NCI-H187 (cell line): Measurements from ENCODE around the gene PRM1.

Experiments
- DNase-seq, 2 experiments: peaks; one replicate each; lab custom pipeline; 2025; lab: John Stamatoyannopoulos, UW

The PRM1 gene

GRCh38 chr16:11253995-11254912 lies 26.9 kb downstream of the PRM1 start:
- no peak for DNase-seq

GRCh38 chr16:11253009-11253994 lies 27.8 kb downstream of the PRM1 start:
- DNase-seq, result no peak

GRCh38 chr16:11252482-11252931 lies 28.6 kb downstream of the PRM1 start:
- no peak for DNase-seq

DNA sequence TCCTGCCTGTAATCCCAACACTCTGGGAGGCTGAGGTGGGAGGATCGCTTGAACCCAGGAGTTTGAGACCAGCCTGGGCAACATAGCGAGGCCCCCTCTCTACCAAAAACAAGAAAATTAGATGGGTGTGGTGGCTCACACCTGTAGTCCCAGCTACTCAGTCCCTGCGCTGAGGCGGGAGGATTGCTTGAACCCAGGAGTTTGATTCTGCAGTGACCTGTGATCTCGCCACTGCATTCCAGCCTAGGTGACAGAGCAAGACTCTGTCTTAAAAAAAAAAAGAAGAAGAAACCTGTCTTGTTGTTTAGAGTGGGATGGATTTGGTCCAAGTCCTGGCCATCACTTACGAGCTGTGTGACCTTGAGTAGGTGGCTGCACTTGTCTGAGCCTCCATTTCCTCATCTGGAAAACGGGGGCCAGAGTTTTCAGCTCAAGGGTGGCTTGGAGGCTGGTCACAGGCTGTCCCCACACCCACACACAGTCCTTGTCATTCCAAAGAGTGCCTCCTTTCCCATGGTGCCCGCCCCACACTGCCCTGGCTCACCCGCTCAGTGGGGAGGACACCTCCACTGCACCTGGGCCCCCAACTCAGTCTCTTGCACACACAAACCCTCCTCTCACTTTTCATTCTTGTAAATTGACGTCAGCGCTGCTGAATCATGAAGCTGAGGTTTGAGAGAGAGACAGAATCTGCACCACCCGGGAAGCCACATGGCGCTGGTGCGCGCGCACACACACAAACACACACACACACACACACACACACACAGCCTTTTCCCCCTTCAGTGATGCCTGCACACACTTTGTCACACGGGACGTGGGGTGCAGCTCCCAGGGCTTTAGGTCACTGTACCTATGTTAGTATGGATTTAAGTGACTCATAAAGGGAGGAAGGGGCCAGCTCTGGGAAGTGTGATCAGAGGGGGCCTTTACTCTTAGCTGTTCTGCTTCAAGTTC lies 29.3 kb downstream of the PRM1 start:
- DNase-seq, result no peak

DNA sequence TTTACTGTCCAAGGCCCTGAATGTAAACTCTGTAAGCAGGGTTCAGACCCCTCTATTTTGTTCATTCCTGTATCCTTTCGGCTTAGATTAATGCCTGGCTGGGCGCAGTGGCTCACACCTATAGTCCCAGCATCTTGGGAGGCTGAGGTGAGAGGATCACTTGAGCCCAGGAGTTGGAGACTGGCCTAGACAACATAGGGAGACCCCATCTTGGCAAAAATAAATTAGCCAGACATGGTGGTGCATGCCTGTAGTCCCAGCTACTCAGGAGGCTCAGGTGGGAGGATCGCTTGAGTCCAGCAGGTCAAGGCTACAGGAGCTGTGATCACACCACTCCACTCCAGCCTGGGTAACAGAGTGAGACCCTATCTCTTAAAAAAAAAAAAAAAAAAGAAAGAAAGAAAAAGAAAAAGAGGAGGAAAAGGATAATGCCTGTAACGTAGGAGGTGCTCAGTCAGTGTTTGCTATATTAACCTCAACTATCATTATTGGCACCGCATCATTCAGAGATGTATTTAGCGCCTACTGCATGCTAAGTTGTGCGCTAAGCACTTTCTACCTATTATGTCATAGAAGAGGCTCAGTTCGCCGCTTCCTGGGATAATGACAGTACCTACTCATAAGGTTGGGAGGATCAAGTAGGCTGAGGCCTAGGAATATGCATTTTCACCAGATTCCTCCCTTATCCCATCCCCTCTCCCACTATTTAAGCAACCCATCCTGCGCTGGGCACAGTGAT lies 30.2 kb downstream of the PRM1 start:
- DNase-seq, result no peak

DNA sequence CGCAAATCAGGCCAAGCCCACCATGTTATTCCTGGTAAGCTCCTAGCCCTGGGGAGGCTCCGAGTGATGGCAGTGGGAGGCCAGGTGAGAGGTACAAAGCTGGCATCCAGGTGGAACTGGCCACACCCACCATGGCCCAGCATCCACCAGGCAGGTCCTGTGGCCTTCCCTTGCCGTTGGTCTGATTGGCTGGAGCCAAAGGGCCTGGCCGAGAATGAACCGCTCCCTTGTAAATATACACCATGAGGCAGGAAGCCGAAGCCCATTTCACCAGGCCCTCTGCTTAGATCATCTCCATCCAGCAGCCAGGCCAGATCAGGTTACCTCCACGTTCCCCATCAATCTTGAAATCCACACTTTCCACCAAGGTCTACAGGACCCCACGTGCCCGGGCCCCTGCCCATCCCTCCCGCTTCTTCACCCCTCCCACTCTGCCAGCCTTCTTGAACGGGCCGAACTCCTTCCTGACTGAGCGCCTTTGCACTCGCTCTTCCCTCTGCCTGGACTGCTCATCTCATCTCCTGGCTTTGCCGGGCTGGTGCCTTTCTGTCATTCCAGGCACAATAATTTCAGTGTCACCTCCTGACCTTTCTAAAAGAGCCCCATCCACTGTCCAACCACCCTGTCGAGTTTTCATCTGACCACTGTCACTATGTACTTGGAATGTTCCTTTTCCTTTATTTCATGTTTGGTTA lies 30.9 kb downstream of the PRM1 start:
- peak; percentile 27 to 34 for DNase-seq

- DNase-seq, result no peak
Measured at GRCh38 chr16:11249233-11250061, 31.7 kb downstream of the PRM1 start.

DNA sequence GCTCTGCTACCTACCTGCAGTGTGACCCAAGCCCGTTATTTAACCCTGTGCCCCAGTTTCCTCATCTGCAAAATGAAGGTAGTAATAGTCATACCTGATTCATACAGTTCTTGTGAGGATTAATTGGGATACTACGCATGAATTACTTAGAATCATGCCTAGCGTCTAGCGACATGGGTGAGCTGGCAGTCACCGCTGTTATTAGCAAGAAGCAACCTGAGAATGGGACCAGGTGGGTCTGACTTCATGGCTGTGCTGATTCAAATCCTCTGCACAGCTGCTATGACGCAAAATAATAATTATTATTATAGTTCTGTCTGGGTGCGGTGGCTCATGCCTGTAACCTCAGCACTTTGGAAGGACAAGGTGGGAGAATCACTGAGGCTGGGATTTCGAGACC lies 33.0 kb downstream of the PRM1 start:
- no peak for DNase-seq

- no peak for DNase-seq
Measured at GRCh38 chr16:11245988-11246387, 35.1 kb downstream of the PRM1 start.

- DNase-seq, result no peak
Measured at GRCh38 chr16:11245222-11245737, 35.9 kb downstream of the PRM1 start.

DNA sequence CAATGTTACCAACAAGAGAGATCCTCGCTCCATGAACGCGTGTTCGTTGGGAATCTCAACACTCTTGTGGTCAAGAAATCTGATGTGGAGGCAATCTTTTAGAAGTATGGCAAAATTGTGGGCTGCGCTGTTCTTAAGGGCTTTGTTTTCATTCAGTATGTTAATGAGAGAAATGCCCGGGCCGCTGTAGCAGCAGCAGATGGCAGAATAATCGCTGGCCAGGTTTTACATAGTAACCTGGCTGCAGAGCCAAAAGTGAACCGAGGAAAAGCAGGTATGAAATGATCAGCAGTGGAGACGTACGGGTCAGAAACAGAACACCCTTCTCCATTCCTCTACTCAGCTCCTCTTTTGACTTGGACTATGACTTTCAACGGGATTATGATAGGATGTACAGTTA lies 38.5 kb downstream of the PRM1 start:
- peak in 1 of 2 experiments; percentile 4 for DNase-seq

DNA sequence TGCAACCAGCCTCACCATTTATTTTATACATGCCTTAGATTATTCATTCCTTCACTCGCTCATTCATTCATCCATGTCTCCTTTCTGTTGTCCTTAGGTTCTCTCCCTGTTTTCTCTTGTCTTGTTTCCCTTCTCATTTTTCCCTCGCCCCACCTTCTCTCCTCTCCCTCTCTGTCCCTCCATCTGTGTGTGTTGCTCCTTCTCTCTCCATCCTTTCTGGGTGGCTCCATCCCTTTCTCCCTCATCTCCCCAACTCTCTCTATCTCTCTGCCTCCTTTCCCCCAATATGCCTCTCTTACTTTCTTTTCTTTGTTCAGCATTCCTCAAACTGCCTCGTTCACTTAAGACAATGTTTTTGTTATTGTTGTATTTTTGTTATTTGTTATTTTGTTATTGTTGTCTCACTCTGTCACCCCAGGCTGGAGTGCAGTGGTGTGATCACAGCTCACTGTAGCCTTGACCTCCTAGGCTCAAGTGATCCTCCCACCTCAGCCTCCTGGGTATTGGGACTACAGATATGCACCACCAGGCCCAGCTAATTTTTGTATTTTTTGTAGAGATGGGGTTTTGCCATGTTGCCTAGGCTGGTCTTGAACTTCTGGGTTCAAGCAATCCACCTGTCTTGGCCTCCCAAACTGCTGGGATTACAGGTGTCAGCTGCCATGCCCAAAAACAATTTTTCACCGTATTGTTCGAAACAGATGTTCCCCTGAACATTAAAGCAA lies 39.5 kb downstream of the PRM1 start:
- no peak for DNase-seq

- no peak for DNase-seq
Measured at GRCh38 chr16:11240636-11241473, 40.3 kb downstream of the PRM1 start.

DNA sequence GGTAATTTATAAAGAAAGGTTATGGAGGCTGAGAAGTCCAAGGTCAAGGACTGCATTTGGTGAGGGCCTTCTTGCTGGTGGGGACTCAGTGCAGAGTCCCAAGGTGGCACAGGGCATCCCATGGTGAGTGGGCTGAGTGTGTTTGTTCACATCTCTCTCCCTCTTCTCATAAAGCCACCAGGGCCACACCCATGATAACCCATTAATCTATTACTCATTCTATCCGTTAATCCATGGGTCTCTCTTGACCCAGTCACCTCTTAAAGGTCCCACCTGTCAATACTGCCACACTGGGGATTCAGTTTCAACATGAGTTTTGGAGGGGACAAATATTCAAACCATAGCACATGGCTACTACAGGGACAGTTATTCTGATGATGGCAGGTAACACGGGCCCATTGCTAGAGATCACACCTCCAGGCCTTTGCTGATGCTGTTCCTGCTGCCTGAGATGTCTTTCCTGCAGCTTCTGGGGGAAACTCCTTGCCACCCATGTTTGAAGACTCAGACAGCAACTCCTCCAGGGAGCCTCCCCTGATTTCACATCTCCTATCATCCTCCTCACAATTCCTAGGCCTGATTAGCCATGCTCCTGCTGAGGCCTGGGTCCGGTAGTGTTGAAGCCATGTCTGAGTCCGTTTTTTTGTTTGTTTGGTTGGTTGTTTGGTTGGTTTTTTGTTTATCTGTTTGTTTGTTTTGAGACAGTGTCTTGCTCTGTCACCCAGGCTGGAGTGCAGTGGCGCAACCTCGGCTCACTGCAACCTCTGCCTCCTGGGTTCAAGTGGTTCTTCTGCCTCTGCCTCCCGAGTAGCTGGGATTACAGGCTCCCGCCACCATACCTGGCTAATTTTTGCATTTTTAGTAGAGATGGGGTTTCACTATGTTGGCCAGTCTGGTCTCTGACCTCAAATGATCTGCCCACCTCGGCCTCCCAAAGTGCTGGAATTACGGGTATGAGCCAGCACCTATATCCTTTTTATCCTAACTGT lies 41.2 kb downstream of the PRM1 start:
- no peak for DNase-seq

GRCh38 chr16:11238272-11239202 lies 42.6 kb downstream of the PRM1 start:
- DNase-seq, result no peak
